GM19099 (cell line): ENCODE data around the gene GBF1.

ENCODE experiments used
- POLR2A ChIP-seq: IDR thresholded peaks from 3 replicates; pipeline ENCODE4 v1.6.1; 2011; ENCODE audit warnings: low read depth; ENCODE audit not compliant: insufficient read length; ENCODE audit errors: extremely low read depth

GBF1 gene

GRCh38 chr10:102242118-102242485, 3.2 kb upstream of the GBF1 start:
- no peak for TF ChIP-seq POLR2A

- TF ChIP-seq POLR2A, result no peak
Measured at GRCh38 chr10:102243309-102243708, 2.0 kb upstream of the GBF1 start.

GRCh38 chr10:102245932-102246251, 560 bp downstream of the GBF1 start:
- no peak for TF ChIP-seq POLR2A

GRCh38 chr10:102246261-102246660, 929 bp downstream of the GBF1 start:
- TF ChIP-seq POLR2A, result no peak

- TF ChIP-seq POLR2A, result no peak
Measured at GRCh38 chr10:102247734-102248133, 2.4 kb downstream of the GBF1 start.

- no peak for TF ChIP-seq POLR2A
Measured at GRCh38 chr10:102254426-102254825, 9.1 kb downstream of the GBF1 start.

- TF ChIP-seq POLR2A, result no peak
Measured at GRCh38 chr10:102255404-102255803, 10.1 kb downstream of the GBF1 start.

- TF ChIP-seq POLR2A, result no peak
Measured at GRCh38 chr10:102261196-102261595, 15.9 kb downstream of the GBF1 start.

- TF ChIP-seq POLR2A, result no peak
Measured at GRCh38 chr10:102261842-102262241, 16.5 kb downstream of the GBF1 start.

GRCh38 chr10:102262744-102263370, 17.5 kb downstream of the GBF1 start:
- no peak for TF ChIP-seq POLR2A

GRCh38 chr10:102264371-102264770, 19.0 kb downstream of the GBF1 start:
- TF ChIP-seq POLR2A, result no peak

- no peak for TF ChIP-seq POLR2A
Measured at GRCh38 chr10:102266670-102267069, 21.3 kb downstream of the GBF1 start.

GRCh38 chr10:102267748-102268147, 22.4 kb downstream of the GBF1 start:
- no peak for TF ChIP-seq POLR2A

- no peak for TF ChIP-seq POLR2A
Measured at GRCh38 chr10:102268375-102268888, 23.1 kb downstream of the GBF1 start.

- no peak for TF ChIP-seq POLR2A
Measured at GRCh38 chr10:102269017-102269416, 23.7 kb downstream of the GBF1 start.

- TF ChIP-seq POLR2A, result no peak
Measured at GRCh38 chr10:102274062-102274461, 28.7 kb downstream of the GBF1 start.

- TF ChIP-seq POLR2A, result no peak
Measured at GRCh38 chr10:102275343-102275742, 30.0 kb downstream of the GBF1 start.
